Tibial artery (tissue), 4 donors: ENCODE measurements around the gene ADAM20.

Source experiments
- DNase-seq, 2 donors: peaks; one replicate each; pipeline ENCODE4 v3.0.0-alpha.2; 2019
- H3K27ac ChIP-seq, 2 donors: fragments of 200-600 bp; sonication (generic) in 1 of 2; 1 replicate in 1 of 2; 2 replicates in 1 of 2; pipeline ENCODE4 v1.5.1; 2018 to 2019; ENCODE audit warnings: mild to moderate bottlenecking in 1 of 2
- H3K27me3 ChIP-seq, 2 donors: fragments of 200-600 bp; sonication (generic) in 1 of 2; one replicate each; pipeline versions ENCODE4 v1.5.1 to v1.6.0; 2016 to 2019
- H3K36me3 ChIP-seq, 3 donors: fragments of 200-600 bp; sonication (generic) in 2 of 3; one replicate each; pipeline ENCODE4 v1.5.1; 2016 to 2019; ENCODE audit warnings: mild to moderate bottlenecking in 2 of 3
- H3K4me1 ChIP-seq, 4 donors: fragments of 200-600 bp; sonication (generic) in 2 of 4; 1 replicate in 3 of 4; 2 replicates in 1 of 4; pipeline ENCODE4 v1.5.1; 2016 to 2019
- H3K4me3 ChIP-seq, 2 donors: fragments of 200-600 bp; sonication (generic) in 1 of 2; 1 replicate in 1 of 2; 2 replicates in 1 of 2; pipeline ENCODE4 v1.5.1; 2018 to 2019; ENCODE audit warnings: mild to moderate bottlenecking in 2 of 2
- H3K9me3 ChIP-seq, 3 donors: fragments of 200-600 bp; sonication (generic) in 1 of 3; one replicate each; pipeline ENCODE4 v1.5.1; 2016 to 2019
- intact Hi-C: fragments of 100-400 bp; cut with DNase I; formaldehyde crosslinking; loops from one replicate; pipeline ENCODE4 v1.15.0; 2023; ENCODE audit warnings: low total_unique reads
- TF ChIP-seq, protein P1 (sequence below), 2 experiments: fragments of 200-600 bp in 1 of 2; fragments of 450-650 bp in 1 of 2; IDR thresholded peaks; one replicate each; pipeline ENCODE4 v1.5.1; 2017 to 2019; ENCODE audit warnings: antibody characterized with exemption in 2 of 2, mild to moderate bottlenecking in 1 of 2, moderate library complexity in 1 of 2

The ADAM20 gene

DNA sequence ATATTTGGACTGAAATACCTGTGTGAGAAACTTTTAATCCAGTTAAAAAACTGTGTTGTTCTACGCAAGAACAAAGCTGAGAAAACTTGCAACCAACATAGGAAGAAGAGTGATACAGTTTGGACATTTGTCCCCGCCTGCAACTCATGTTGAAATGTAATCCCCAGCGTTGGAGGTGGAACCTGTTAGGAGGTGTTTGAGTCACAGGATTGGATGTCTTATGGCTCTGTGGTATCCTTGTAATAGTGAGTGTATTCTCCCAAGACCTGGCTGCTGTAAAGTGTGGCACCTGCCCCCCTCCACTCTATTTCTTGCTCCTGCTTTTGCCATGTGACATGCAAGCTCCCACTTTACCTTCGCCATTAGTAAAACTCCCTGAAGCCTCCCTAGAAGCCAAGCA, 28.6 kb upstream of the ADAM20 start:
- no peak for DNase-seq
- Histone ChIP-seq H3K36me3 (peaks cover 57 to 74% (median 69%) of the 10 kb centered on the region in 3 donors), H3K27ac (no peak overlapping the region), H3K27me3 (no peaks in the 10 kb centered on the region), H3K4me1 (no peaks in the 10 kb centered on the region), H3K9me3 (peaks cover 0 to 8% (median 0%) of the 10 kb centered on the region in 3 donors), H3K4me3 (no peak overlapping the region)
- intact Hi-C loops = no loop called here
- TF ChIP-seq, protein P1, sequence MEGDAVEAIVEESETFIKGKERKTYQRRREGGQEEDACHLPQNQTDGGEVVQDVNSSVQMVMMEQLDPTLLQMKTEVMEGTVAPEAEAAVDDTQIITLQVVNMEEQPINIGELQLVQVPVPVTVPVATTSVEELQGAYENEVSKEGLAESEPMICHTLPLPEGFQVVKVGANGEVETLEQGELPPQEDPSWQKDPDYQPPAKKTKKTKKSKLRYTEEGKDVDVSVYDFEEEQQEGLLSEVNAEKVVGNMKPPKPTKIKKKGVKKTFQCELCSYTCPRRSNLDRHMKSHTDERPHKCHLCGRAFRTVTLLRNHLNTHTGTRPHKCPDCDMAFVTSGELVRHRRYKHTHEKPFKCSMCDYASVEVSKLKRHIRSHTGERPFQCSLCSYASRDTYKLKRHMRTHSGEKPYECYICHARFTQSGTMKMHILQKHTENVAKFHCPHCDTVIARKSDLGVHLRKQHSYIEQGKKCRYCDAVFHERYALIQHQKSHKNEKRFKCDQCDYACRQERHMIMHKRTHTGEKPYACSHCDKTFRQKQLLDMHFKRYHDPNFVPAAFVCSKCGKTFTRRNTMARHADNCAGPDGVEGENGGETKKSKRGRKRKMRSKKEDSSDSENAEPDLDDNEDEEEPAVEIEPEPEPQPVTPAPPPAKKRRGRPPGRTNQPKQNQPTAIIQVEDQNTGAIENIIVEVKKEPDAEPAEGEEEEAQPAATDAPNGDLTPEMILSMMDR (IDR thresholded peaks at IDR 0.05) = no peak

DNA sequence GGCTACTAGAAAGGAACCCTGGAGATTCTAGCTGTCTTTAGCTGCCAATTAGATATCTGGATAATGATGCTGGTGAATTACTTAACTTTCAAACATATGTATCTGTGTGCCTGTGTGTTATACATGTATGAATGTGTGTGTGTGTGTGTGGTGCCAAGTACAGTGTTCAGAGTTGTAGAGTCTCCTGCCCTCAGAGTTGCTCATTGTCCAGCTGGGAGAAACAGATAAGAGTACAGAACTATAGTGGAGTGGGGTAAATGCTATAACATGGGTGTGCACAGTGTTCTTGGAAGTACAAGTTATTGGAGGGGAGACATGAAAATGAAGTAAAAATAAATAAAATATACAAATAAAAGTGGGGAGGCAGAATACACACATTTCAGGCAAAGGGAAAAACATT, 23.6 kb upstream of the ADAM20 start:
- H3K9me3 ChIP-seq = no peaks in the 10 kb centered on the region
- H3K27ac ChIP-seq = no peak overlapping the region
- no peak overlapping the region for H3K4me3 ChIP-seq
- DNase-seq = no peak
- H3K36me3 ChIP-seq = peaks cover 24 to 37% (median 30%) of the 10 kb centered on the region in 3 donors
- intact Hi-C loops = no loop called here
- H3K27me3 ChIP-seq = no peaks in the 10 kb centered on the region
- no peaks in the 10 kb centered on the region for H3K4me1 ChIP-seq
- TF ChIP-seq, protein P1 (IDR thresholded peaks at IDR 0.05) = no peak

DNA sequence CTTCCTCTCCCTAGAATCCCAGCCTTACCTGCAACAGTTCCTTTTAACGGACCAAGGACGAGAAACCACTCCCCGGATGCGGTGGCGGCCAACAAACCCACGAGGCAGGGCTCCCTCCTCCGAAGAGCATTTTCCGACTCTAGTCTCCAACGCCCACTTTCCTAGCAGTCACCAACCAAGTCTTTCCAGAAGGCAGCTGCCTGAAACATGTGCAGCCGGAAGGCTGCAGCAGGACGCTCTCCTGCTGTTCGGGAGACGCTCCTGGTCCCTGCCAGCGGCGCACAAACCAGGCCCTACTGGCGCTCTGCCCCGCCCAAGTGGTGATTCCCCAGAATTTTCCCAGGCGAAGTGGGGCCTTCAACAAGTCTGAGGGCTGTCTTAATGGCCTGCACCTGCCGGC, 21.1 kb upstream of the ADAM20 start:
- Histone ChIP-seq H3K4me3 (no peak overlapping the region), H3K4me1 (no peaks in the 10 kb centered on the region)

DNA sequence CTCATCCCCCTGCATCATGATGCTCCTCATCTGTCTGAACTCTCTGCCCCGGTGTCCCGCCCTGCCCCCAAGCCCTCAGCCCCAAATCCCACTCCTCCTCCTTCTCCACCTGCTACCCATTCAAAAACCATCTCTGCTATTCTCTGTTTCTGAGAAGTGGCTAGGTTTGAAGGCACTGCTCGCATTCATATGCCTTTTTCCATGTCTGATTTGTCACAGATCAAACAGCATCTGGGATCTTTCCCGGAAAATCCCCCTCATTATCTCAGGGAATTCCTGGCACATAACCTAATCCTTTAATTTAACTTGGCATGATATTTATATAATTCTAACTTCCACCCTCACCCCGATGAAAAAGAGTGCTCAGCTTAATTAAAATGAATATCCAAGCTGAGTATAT, 3.3 kb upstream of the ADAM20 start:
- Histone ChIP-seq H3K27me3 (no peaks in the 10 kb centered on the region), H3K27ac (no peak overlapping the region), H3K9me3 (peaks cover 0 to 7% (median 5%) of the 10 kb centered on the region in 3 donors), H3K36me3 (peaks cover 4 to 25% (median 8%) of the 10 kb centered on the region in 3 donors), H3K4me3 (no peak overlapping the region), H3K4me1 (no peaks in the 10 kb centered on the region)
- intact Hi-C loops = no loop called here
- no peak for DNase-seq
- TF ChIP-seq, protein P1 (IDR thresholded peaks at IDR 0.05) = no peak

More for the DNA sequence above, 21.1 kb upstream of the ADAM20 start:
- intact Hi-C loops = no loop called here
- TF ChIP-seq, protein P1 (IDR thresholded peaks at IDR 0.05) = no peak
- no peak overlapping the region for H3K27ac ChIP-seq
- no peaks in the 10 kb centered on the region for H3K27me3 ChIP-seq
- H3K36me3 ChIP-seq = peaks cover 7 to 16% (median 9%) of the 10 kb centered on the region in 3 donors
- no peak for DNase-seq
- H3K9me3 ChIP-seq = no peaks in the 10 kb centered on the region

DNA sequence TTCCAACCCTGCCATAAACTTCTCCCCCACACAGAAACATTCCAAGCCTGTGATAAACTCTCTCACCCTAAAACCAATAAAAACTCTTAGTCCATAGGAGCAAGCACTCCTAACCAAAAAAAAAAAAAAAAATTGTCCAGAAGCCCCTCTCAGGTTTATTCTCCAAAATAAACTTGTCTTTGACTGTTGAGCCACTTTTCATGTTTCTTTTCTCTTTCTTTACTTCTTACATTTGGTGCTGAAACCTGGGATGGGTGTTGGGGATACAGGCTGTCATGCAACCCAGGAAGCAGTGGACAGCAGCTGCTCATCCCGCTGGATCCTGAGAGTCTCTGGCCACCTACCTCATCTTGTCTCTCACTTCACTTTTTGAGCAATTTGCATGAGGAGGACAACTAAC, 2.0 kb upstream of the ADAM20 start:
- H3K36me3 ChIP-seq = peaks cover 8 to 37% (median 12%) of the 10 kb centered on the region in 3 donors
- H3K4me3 ChIP-seq = no peak overlapping the region
- H3K27ac ChIP-seq = no peak overlapping the region
- peaks cover 0 to 16% (median 5%) of the 10 kb centered on the region in 3 donors for H3K9me3 ChIP-seq
- TF ChIP-seq, protein P1 (IDR thresholded peaks at IDR 0.05) = no peak
- no peaks in the 10 kb centered on the region for H3K4me1 ChIP-seq
- no peaks in the 10 kb centered on the region for H3K27me3 ChIP-seq
- DNase-seq = no peak
- intact Hi-C loops = no loop called here

DNA sequence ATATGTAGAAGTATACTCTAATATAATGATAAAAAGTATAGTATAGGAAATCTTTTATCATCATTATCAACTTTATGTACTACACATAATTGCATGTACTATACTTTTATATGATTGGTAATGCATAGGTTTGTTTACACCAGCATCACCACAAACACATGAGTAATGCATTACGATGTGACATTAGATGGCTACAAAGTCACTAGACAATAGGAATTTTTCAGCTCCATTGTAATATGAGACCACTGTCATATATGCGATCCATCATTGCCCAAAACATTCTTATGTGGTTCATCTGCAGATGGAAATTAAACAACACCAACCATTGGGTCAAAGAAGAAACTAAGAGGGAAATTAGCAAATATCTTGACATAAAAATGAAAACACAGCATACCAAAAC, 4.4 kb downstream of the ADAM20 start:
- intact Hi-C loops = no loop called here
- no peaks in the 10 kb centered on the region for H3K27me3 ChIP-seq
- H3K36me3 ChIP-seq = peaks cover 0 to 24% (median 12%) of the 10 kb centered on the region in 3 donors
- DNase-seq = no peak
- no peak overlapping the region for H3K4me3 ChIP-seq
- TF ChIP-seq, protein P1 (IDR thresholded peaks at IDR 0.05) = no peak
- H3K4me1 ChIP-seq = no peaks in the 10 kb centered on the region
- H3K9me3 ChIP-seq = peaks cover 0 to 13% (median 0%) of the 10 kb centered on the region in 3 donors
- H3K27ac ChIP-seq = no peak overlapping the region
